Measurements from ENCODE around the gene FNDC5.
"Not testable (repeated sequence)": the region's sequence is repeated elsewhere in the genome, so short reads cannot be mapped to it uniquely, and the experiment has no call there.

Gene FNDC5

DNA sequence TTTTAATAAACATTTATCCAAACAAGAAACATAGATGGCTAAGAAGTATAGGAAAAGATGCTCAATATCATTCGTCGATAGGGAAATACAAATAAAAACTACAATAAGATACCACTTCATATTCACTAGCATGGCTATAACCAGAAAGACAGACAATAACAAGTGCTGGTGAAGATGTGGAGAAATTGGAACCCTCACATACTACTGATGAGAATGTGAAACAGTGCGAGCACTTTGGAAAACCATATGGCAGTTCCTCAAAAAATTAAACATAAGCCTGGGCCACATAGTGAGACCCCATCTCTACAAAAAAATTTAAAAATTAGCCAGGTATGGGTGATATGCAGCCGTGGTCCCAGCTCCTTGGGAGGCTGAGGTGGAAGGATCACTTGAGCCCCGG is 39.6 kb upstream of the FNDC5 start:
- ATAC-seq, result no peak
- TF ChIP-seq ZFP30 (CRISPR knock-in tag; IDR thresholded peaks at IDR 0.05), result no peak
- TF ChIP-seq ESRRG (CRISPR knock-in tag; IDR thresholded peaks at IDR 0.05), result no peak
- TF ChIP-seq TOX (CRISPR knock-in tag; IDR thresholded peaks at IDR 0.05; ENCODE audit: borderline replicate concordance), result no peak
- TF ChIP-seq, protein P1, sequence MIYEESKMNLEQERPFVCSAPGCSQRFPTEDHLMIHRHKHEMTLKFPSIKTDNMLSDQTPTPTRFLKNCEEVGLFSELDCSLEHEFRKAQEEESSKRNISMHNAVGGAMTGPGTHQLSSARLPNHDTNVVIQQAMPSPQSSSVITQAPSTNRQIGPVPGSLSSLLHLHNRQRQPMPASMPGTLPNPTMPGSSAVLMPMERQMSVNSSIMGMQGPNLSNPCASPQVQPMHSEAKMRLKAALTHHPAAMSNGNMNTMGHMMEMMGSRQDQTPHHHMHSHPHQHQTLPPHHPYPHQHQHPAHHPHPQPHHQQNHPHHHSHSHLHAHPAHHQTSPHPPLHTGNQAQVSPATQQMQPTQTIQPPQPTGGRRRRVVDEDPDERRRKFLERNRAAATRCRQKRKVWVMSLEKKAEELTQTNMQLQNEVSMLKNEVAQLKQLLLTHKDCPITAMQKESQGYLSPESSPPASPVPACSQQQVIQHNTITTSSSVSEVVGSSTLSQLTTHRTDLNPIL (CRISPR knock-in tag; IDR thresholded peaks at IDR 0.05; ENCODE audit: low read depth), result no peak

DNA sequence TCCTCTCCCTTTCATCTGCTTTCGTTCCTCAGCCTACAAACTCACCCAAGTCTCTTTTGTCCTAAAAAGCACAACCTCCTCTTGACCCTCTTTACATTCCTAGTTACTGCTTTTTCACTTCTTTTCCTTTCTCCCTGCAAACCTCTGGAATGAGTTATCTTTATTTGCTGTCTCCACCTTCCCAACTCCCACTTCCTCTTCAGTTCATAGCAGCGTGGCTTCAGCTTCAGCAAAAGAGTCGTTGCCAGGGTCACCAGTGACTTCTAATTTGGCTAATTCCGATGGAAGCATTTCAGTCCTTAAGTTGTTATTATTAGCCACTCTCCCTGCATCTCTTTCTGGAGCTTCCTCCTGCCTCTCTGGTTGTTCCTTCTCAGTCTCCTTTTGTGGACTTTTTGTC is 36.7 kb upstream of the FNDC5 start:
- no peak for TF ChIP-seq OSR1 (CRISPR knock-in tag; IDR thresholded peaks at IDR 0.05)
- TF ChIP-seq, protein P2, sequence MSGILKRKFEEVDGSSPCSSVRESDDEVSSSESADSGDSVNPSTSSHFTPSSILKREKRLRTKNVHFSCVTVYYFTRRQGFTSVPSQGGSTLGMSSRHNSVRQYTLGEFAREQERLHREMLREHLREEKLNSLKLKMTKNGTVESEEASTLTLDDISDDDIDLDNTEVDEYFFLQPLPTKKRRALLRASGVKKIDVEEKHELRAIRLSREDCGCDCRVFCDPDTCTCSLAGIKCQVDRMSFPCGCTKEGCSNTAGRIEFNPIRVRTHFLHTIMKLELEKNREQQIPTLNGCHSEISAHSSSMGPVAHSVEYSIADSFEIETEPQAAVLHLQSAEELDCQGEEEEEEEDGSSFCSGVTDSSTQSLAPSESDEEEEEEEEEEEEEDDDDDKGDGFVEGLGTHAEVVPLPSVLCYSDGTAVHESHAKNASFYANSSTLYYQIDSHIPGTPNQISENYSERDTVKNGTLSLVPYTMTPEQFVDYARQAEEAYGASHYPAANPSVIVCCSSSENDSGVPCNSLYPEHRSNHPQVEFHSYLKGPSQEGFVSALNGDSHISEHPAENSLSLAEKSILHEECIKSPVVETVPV (CRISPR knock-in tag; IDR thresholded peaks at IDR 0.05), result no peak
- no peak for TF ChIP-seq RARB (CRISPR knock-in tag; IDR thresholded peaks at IDR 0.05)
- TF ChIP-seq, protein P1 (CRISPR knock-in tag; IDR thresholded peaks at IDR 0.05; ENCODE audit: low read depth), result no peak
- TF ChIP-seq ZNF565 (CRISPR knock-in tag; conservative IDR thresholded peaks at IDR 0.05; ENCODE audit: low read depth), result no peak
- TF ChIP-seq TCF4 (CRISPR knock-in tag; IDR thresholded peaks at IDR 0.05; ENCODE audit: borderline replicate concordance), result no peak
- no peak for TF ChIP-seq ZNF70 (CRISPR knock-in tag; IDR thresholded peaks at IDR 0.05)
- no peak for TF ChIP-seq TOX (CRISPR knock-in tag; IDR thresholded peaks at IDR 0.05; ENCODE audit: borderline replicate concordance)
- no peak for ATAC-seq

DNA sequence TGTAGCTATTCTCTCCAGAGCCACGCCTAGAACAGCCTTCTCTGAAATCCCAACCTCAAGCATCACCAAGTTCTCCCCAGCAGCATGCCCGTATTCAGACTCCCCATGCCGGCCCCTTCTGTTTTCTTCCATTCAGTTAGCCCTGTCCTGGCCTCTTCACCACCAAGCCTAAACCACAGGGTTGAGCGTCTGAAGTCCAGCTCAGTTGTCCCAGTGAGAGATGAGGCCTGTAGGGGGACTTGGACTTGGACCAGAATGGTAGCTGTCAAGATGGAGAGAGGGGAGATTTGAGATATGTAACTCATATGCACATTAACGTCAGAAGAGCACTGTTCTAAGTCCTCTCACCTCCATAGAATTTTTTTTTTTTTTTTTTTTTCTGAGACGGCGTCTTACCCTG is 35.9 kb upstream of the FNDC5 start:
- ATAC-seq, result no peak
- no peak for TF ChIP-seq GLIS3 (CRISPR knock-in tag; IDR thresholded peaks at IDR 0.05)
- TF ChIP-seq ARNTL (CRISPR knock-in tag; IDR thresholded peaks at IDR 0.05; ENCODE audit: borderline replicate concordance, low read depth), result no peak
- no peak for TF ChIP-seq ZNF70 (CRISPR knock-in tag; IDR thresholded peaks at IDR 0.05)
- no peak for TF ChIP-seq ZFP30 (CRISPR knock-in tag; IDR thresholded peaks at IDR 0.05)
- TF ChIP-seq, protein P2 (CRISPR knock-in tag; IDR thresholded peaks at IDR 0.05), result no peak
- no peak for TF ChIP-seq ZC3H10 (CRISPR knock-in tag; IDR thresholded peaks at IDR 0.05)
- TF ChIP-seq ZNF8 (CRISPR knock-in tag; IDR thresholded peaks at IDR 0.05), result no peak
- no peak for TF ChIP-seq CSDC2 (CRISPR knock-in tag; IDR thresholded peaks at IDR 0.05)
- TF ChIP-seq BACH2 (CRISPR knock-in tag; IDR thresholded peaks at IDR 0.05; ENCODE audit: borderline replicate concordance), result no peak
- no peak for TF ChIP-seq ESRRG (CRISPR knock-in tag; IDR thresholded peaks at IDR 0.05)
- TF ChIP-seq ZFP3 (CRISPR knock-in tag; IDR thresholded peaks at IDR 0.05), result no peak
- TF ChIP-seq, protein P1 (CRISPR knock-in tag; IDR thresholded peaks at IDR 0.05; ENCODE audit: low read depth), result no peak
- TF ChIP-seq, protein P3, sequence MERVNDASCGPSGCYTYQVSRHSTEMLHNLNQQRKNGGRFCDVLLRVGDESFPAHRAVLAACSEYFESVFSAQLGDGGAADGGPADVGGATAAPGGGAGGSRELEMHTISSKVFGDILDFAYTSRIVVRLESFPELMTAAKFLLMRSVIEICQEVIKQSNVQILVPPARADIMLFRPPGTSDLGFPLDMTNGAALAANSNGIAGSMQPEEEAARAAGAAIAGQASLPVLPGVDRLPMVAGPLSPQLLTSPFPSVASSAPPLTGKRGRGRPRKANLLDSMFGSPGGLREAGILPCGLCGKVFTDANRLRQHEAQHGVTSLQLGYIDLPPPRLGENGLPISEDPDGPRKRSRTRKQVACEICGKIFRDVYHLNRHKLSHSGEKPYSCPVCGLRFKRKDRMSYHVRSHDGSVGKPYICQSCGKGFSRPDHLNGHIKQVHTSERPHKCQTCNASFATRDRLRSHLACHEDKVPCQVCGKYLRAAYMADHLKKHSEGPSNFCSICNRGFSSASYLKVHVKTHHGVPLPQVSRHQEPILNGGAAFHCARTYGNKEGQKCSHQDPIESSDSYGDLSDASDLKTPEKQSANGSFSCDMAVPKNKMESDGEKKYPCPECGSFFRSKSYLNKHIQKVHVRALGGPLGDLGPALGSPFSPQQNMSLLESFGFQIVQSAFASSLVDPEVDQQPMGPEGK (CRISPR knock-in tag; IDR thresholded peaks at IDR 0.05; ENCODE audit: borderline replicate concordance), result no peak
- no peak for TF ChIP-seq PPARA (CRISPR knock-in tag; IDR thresholded peaks at IDR 0.05; ENCODE audit: borderline replicate concordance)

DNA sequence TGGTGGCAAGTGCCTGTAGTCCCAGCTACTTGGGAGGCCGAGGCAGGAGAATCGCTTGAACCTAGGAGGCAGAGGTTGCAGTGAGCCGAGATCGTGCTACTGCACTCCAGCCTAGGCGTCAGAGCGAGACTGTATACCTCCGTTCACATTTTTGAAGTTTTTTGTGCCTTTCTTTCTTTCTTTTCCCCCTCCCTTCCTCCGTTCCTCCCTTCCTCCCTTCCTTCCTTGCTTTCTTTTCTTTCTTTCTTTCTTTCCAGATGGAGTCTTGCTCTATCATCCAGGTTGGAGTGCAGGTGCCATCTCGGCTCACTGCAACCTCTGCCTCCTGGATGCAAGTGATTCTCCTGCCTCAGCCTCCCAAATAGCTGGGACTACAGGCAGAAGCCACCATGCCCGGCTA is 34.9 kb upstream of the FNDC5 start:
- ATAC-seq, result not testable (repeated sequence)
